Measurements from ENCODE around the gene ZNF331. TPM values are rescaled to one million over a fixed set of nuclear protein-coding genes. Genes with fewer than 3 reads are reported as not detected.

The ZNF331 gene
- total RNA-seq, 1 experiment from 2014 or later = 56.7 TPM

GRCh38 chr19:53537521-53538377 lies at the start of gene ZNF331 (continued):
- TF ChIP-seq PREB (CRISPR knock-in tag; IDR thresholded peaks at IDR 0.05; ENCODE audit: borderline replicate concordance) (no peak), ZBTB21 (CRISPR knock-in tag; IDR thresholded peaks at IDR 0.05; ENCODE audit: borderline replicate concordance) (no peak), ZBTB43 (CRISPR knock-in tag; IDR thresholded peaks at IDR 0.05) (peak; percentile 19; the same call in 1 of the 2 replicates), ATF6 (CRISPR knock-in tag; IDR thresholded peaks at IDR 0.05) (no peak), ZNF121 (CRISPR knock-in tag; IDR thresholded peaks at IDR 0.05) (no peak), ZNF281 (CRISPR knock-in tag; IDR thresholded peaks at IDR 0.05) (peak; percentile 58; the same call in 1 of the 2 replicates), RORB (CRISPR knock-in tag; IDR thresholded peaks at IDR 0.05) (no peak), ZNF232 (CRISPR knock-in tag; IDR thresholded peaks at IDR 0.05) (peak; percentile 49; the same call in 1 of the 2 replicates), ZMAT4 (CRISPR knock-in tag; IDR thresholded peaks at IDR 0.05) (no peak), TEAD1 (CRISPR knock-in tag; IDR thresholded peaks at IDR 0.05) (no peak)

GRCh38 chr19:53492153-53492552 lies 45.8 kb upstream of the ZNF331 start:
- H3K4me1 Mint-ChIP-seq = peaks cover under 1% of the 10 kb centered on the region; the same call in 1 of the 2 replicates
- no peak overlapping the region for H3K27ac Mint-ChIP-seq
- ATAC-seq (no peak), DNase-seq (ENCODE audit: low spot score) (no peak)
- no peaks in the 10 kb centered on the region for H3K27me3 Mint-ChIP-seq (ENCODE audit: low read depth)
- peaks cover 62% of the 10 kb centered on the region for H3K36me3 Mint-ChIP-seq
- H3K4me3 Mint-ChIP-seq = no peak overlapping the region
- CTCF ChIA-PET = no interaction called here
- POLR2A ChIA-PET = no interaction called here
- peaks cover 38% of the 10 kb centered on the region for H3K9me3 Mint-ChIP-seq
- TF ChIP-seq NFE2L1 (CRISPR knock-in tag; IDR thresholded peaks at IDR 0.05) (no peak), CTCF (IDR thresholded peaks at IDR 0.05) (no peak), ERG (CRISPR knock-in tag; IDR thresholded peaks at IDR 0.05) (no peak), ZNF219 (CRISPR knock-in tag; IDR thresholded peaks at IDR 0.05; ENCODE audit: borderline replicate concordance) (no peak), E2F1 (CRISPR knock-in tag; IDR thresholded peaks at IDR 0.05) (no peak), MXD4 (CRISPR knock-in tag; IDR thresholded peaks at IDR 0.05; ENCODE audit: borderline replicate concordance) (no peak), SMAD3 (CRISPR knock-in tag; IDR thresholded peaks at IDR 0.05; ENCODE audit: borderline replicate concordance) (no peak), TEAD4 (CRISPR knock-in tag; IDR thresholded peaks at IDR 0.05) (no peak), NR3C1 (CRISPR knock-in tag; conservative IDR thresholded peaks at IDR 0.05; ENCODE audit: low read depth) (no peak), ETV6 (CRISPR knock-in tag; IDR thresholded peaks at IDR 0.05) (no peak), ZNF317 (CRISPR knock-in tag; IDR thresholded peaks at IDR 0.05; ENCODE audit: borderline replicate concordance, low read depth) (no peak), FOXK1 (CRISPR knock-in tag; IDR thresholded peaks at IDR 0.05) (no peak), SP1 (CRISPR knock-in tag; conservative IDR thresholded peaks at IDR 0.05) (no peak), GABPB1 (CRISPR knock-in tag; IDR thresholded peaks at IDR 0.05) (no peak)

All from WTC11 (cell line).